K562 (cell line): ENCODE measurements around the gene GOLGA6D. TPM values are rescaled to one million over a fixed set of nuclear protein-coding genes. Genes with fewer than 3 reads are reported as not detected.
"Not testable (repeated sequence)": the region's sequence is repeated elsewhere in the genome, so short reads cannot be mapped to it uniquely, and the experiment has no call there.

ENCODE experiments used
- ATAC-seq: fragments of 200-7000 bp; cut with Tn5 transposase; 3 replicates; pipeline ENCODE4 v1.9.1; 2020; ENCODE audit warnings: moderate library complexity
- BruUV-seq: library from RNA; stranded (reverse); fragments of 400-500 nt; replicated peaks from 2 replicates; lab custom pipeline; 2021; lab: Mats Ljungman, UMichigan
- CTCF ChIA-PET: fragments of 300-600 bp; formaldehyde crosslinking; extraction: SDS; loops from one replicate; lab custom pipeline; 2021; ENCODE audit warnings: low intra/inter-chr PET ratio; lab: Yijun Ruan, JAX
- POLR2A ChIA-PET: fragments of 300-600, 350-650 bp; sonication (Branson Sonifier 250); formaldehyde crosslinking; extraction: SDS; loops from one replicate; lab custom pipeline; 2021; ENCODE audit warnings: antibody characterized with exemption, inconsistent platforms; lab: Yijun Ruan, JAX
- DNase-seq, 4 experiments: peaks; one replicate each; pipeline versions ENCODE4 v3.0.0 to v3.0.0-alpha.2; 2011 to 2018; ENCODE audit warnings: low spot score in 3 of 4, mixed read lengths in 3 of 4; ENCODE audit errors: extremely low read depth in 1 of 4
- FAIRE-seq: peaks from 2 replicates; lab custom pipeline; 2011; peaks lifted over from hg19 to GRCh38; lab: Jason Lieb, UNC
- H2AFZ ChIP-seq: 2 replicates; pipeline ENCODE4 v1.6.0; 2011; ENCODE audit warnings: low read depth, low read length, control low read depth, inconsistent platforms
- H3K27ac ChIP-seq: fragments of 200-600 bp; 3 replicates; pipeline ENCODE4 v1.8.0; 2011; ENCODE audit warnings: low read depth, mild to moderate bottlenecking, control low read depth, inconsistent platforms, low read length, moderate library complexity, mixed read lengths; ENCODE audit errors: extremely low read depth
- H3K27me3 ChIP-seq, 2 experiments: fragments of 300-600 bp in 1 of 2; 2 replicates in 1 of 2; 3 replicates in 1 of 2; pipeline versions ENCODE4 v1.6.0 to v1.8.0; 2011; ENCODE audit warnings: inconsistent platforms in 2 of 2, low read length in 2 of 2, mild to moderate bottlenecking in 1 of 2, mixed read lengths in 1 of 2, moderate library complexity in 1 of 2; ENCODE audit not compliant: control insufficient read depth in 2 of 2, insufficient read depth in 2 of 2
- H3K36me3 ChIP-seq: fragments of 300-600 bp; 3 replicates; pipeline ENCODE4 v1.8.0; 2011; ENCODE audit warnings: mild to moderate bottlenecking, low read length, inconsistent platforms; ENCODE audit not compliant: control insufficient read depth, insufficient read depth
- H3K4me1 ChIP-seq, 2 experiments: fragments of 200-600 bp in 1 of 2; replicated peaks in 1 of 2; 2 replicates in 1 of 2; 3 replicates in 1 of 2; pipeline versions ENCODE4 v1.5.1 to v1.8.0; 2011; ENCODE audit warnings: inconsistent platforms in 2 of 2, low read length in 2 of 2, mild to moderate bottlenecking in 1 of 2, mixed read lengths in 1 of 2, moderate library complexity in 1 of 2; ENCODE audit not compliant: control insufficient read depth in 2 of 2, insufficient read depth in 2 of 2
- H3K4me2 ChIP-seq: 2 replicates; pipeline ENCODE4 v1.6.1; 2011; ENCODE audit warnings: low read length, control low read depth, inconsistent platforms, mixed read lengths; ENCODE audit not compliant: insufficient read depth
- H3K4me3 ChIP-seq: fragments of 200-600 bp; sonication (generic), shearing (Covaris generic); 2 replicates; pipeline ENCODE4 v1.5.1; 2016; ENCODE audit warnings: control low read depth, inconsistent platforms
- H3K79me2 ChIP-seq: fragments of 200-600 bp; 3 replicates; pipeline ENCODE4 v1.8.0; 2011; ENCODE audit warnings: low read length, inconsistent platforms; ENCODE audit not compliant: control insufficient read depth, insufficient read depth
- H3K9ac ChIP-seq, 2 experiments: 2 replicates each; pipeline versions ENCODE4 v1.6.0 to v1.6.1; 2011; ENCODE audit warnings: low read depth in 2 of 2, low read length in 2 of 2, control low read depth in 1 of 2, inconsistent platforms in 1 of 2, mild to moderate bottlenecking in 1 of 2, mixed read lengths in 1 of 2; ENCODE audit not compliant: insufficient read depth in 1 of 2
- H3K9me1 ChIP-seq: one replicate; pipeline ENCODE4 v1.6.0; 2011; ENCODE audit warnings: inconsistent platforms, mild to moderate bottlenecking, low read length, moderate library complexity; ENCODE audit not compliant: control insufficient read depth, insufficient read depth
- H3K9me3 ChIP-seq: replicated peaks from 2 replicates; pipeline ENCODE4 v1.5.1; 2011; ENCODE audit warnings: low read depth, low read length, inconsistent platforms; ENCODE audit not compliant: control insufficient read depth, insufficient read depth
- H4K20me1 ChIP-seq: replicated peaks from 2 replicates; pipeline ENCODE4 v1.6.1; 2011; ENCODE audit warnings: low read length, inconsistent platforms, mixed read lengths; ENCODE audit not compliant: control insufficient read depth, insufficient read depth
- CEBPB ChIP-seq: fragments of 450-650 bp; IDR thresholded peaks from 2 replicates; pipeline ENCODE4 v1.6.1; 2016; ENCODE audit warnings: missing genetic modification characterization, missing compliant biosample characterization
- CEBPG ChIP-seq, 3 experiments: fragments of 200-800 bp in 1 of 3; sonication (Bioruptor generic) in 1 of 3; sonication (generic) in 1 of 3; formaldehyde crosslinking in 1 of 3; IDR thresholded peaks in 2 of 3; conservative IDR thresholded peaks in 1 of 3; 2 replicates each; pipeline versions ENCODE4 v1.6.1 to v1.8.0; 2016 to 2022; ENCODE audit warnings: missing compliant biosample characterization in 2 of 3, missing genetic modification characterization in 2 of 3, mild to moderate bottlenecking in 1 of 3, missing genetic modification reagents in 1 of 3
- HBP1 ChIP-seq: fragments of 450-650 bp; formaldehyde crosslinking; IDR thresholded peaks from 2 replicates; pipeline ENCODE4 v1.4.0; 2022; ENCODE audit warnings: missing genetic modification characterization
- MAFF ChIP-seq: IDR thresholded peaks from 2 replicates; pipeline ENCODE4 v1.6.1; 2012; ENCODE audit warnings: low read length, improper control_type of control experiment
- NFE2 ChIP-seq: IDR thresholded peaks from 2 replicates; pipeline ENCODE4 v1.6.1; 2014; ENCODE audit warnings: antibody characterized with exemption, low read depth
- NFIC ChIP-seq: fragments of 450-650 bp; IDR thresholded peaks from 2 replicates; pipeline ENCODE4 v1.6.1; 2017; ENCODE audit warnings: mild to moderate bottlenecking, inconsistent platforms
- RCOR1 ChIP-seq, 2 experiments: IDR thresholded peaks; 2 replicates each; pipeline ENCODE4 v1.6.1; 2012; ENCODE audit warnings: low read depth in 2 of 2, low read length in 2 of 2, borderline replicate concordance in 1 of 2, improper control_type of control experiment in 1 of 2
- THRB ChIP-seq: fragments of 450-650 bp; formaldehyde crosslinking; conservative IDR thresholded peaks from 2 replicates; pipeline ENCODE4 v1.4.0; 2022; ENCODE audit warnings: mild to moderate bottlenecking, missing genetic modification characterization
- TSHZ1 ChIP-seq: fragments of 250-450 bp; sonication (Bioruptor Pico); IDR thresholded peaks from 2 replicates; pipeline ENCODE4 v1.4.0; 2020; ENCODE audit warnings: mild to moderate bottlenecking, moderate library complexity
- ZFP36 ChIP-seq: fragments of 150-350 bp; IDR thresholded peaks from 2 replicates; pipeline ENCODE4 v1.6.1; 2018; ENCODE audit warnings: low read length, low read depth; ENCODE audit not compliant: partially characterized antibody
- WGBS: fragments of 100-300 bp; shearing (Covaris generic); methylation state at CpG from one replicate; pipeline ENCODE4 v1.1.6; 2016; ENCODE audit warnings: low coverage, mixed read lengths; ENCODE audit not compliant: insufficient coverage; ENCODE audit errors: missing lambda C conversion rate; 5-methylcytosine and 5-hydroxymethylcytosine counted together
- in situ Hi-C: fragments of 300-500 bp; cut with MboI; formaldehyde crosslinking; loops from 4 replicates; pipeline ENCODE4 v1.15.0; 2018; ENCODE audit warnings: inconsistent platforms, mixed read lengths
- intact Hi-C: fragments of 100-400 bp; cut with micrococcal nuclease; formaldehyde crosslinking; loops from 2 replicates; pipeline ENCODE4 v1.14.2; 2022
- polyA plus RNA-seq, 8 experiments: library from polyadenylated mRNA; depleted of rRNA in 4 of 8; stranded (reverse) in 5 of 8; unstranded in 3 of 8; fragments of >200 nt; fragmentation: Nextera tagmentation in 2 of 8; fragmentation: Illumina TruSeq in 1 of 8; extraction: Ambion mirVana in 2 of 8; extraction: Trizol in 1 of 8; gene quantifications; 2 replicates each; pipeline versions ENCODE4 v1.2.1 to v1.2.3, GENCODE V29; 2011 to 2014; ENCODE audit warnings: inconsistent platforms in 1 of 8, missing spikeins in 1 of 8
- total RNA-seq, 7 experiments: library from RNA; depleted of rRNA in 6 of 7; stranded (reverse); fragments of >200 nt in 6 of 7; fragmentation: Illumina TruSeq in 2 of 7; extraction: Trizol in 2 of 7; gene quantifications; 2 replicates each; pipeline versions ENCODE4 v1.2.1 to v1.2.3, GENCODE V29; 2011 to 2021; ENCODE audit warnings: low replicate concordance in 1 of 7

Gene GOLGA6D
- total and polyA plus RNA-seq, 9 of the 15 experiments (the other 6 are each of a cell fraction or from before 2014, with no cell fraction given), result not detected

- WGBS, result 5% methylated on average over 5 of the region's 5 CpGs
- POLR2A ChIA-PET, result not testable (repeated sequence)
- in situ Hi-C loops, result loop anchor here (10.0 kb wide), 1 partner anchor 615 kb away; no protein-coding TSS in a partner anchor
Observed at GRCh38 chr15:75319231-75319897, 36.7 kb downstream of the GOLGA6D start.

GRCh38 chr15:75321711-75322110 lies 39.1 kb downstream of the GOLGA6D start:
- CTCF ChIA-PET, result no interaction called here
- FAIRE-seq, result no peak
- Histone ChIP-seq H3K9ac (no peak overlapping the region), H3K9me1 (no peaks in the 10 kb centered on the region), H3K9me3 (no peaks in the 10 kb centered on the region), H3K79me2 (no peaks in the 10 kb centered on the region), H2AFZ (no peak overlapping the region), H3K4me1 (peaks cover 0 to 3% of the 10 kb centered on the region in 2 experiments; a peak in 1 of 5 replicates), H3K36me3 (no peaks in the 10 kb centered on the region), H3K4me3 (no peak overlapping the region), H3K27ac (no peak overlapping the region), H3K4me2 (no peak overlapping the region), H4K20me1 (no peaks in the 10 kb centered on the region; the same call in 1 of the 2 replicates), H3K27me3 (peaks cover 3 to 8% of the 10 kb centered on the region in 2 experiments; a peak in 2 of 5 replicates)
- in situ Hi-C loops, result loop anchor here (10.0 kb wide), 1 partner anchor 793 kb away; no protein-coding TSS in a partner anchor
- POLR2A ChIA-PET, result no interaction called here
- no peak for ATAC-seq
- no peak for DNase-seq
- 3% methylated on average over 6 of the region's 6 CpGs for WGBS
- intact Hi-C loops, result no loop called here
- no TSS peak for BruUV-seq
- TF ChIP-seq TSHZ1 (CRISPR knock-in tag), result no peak
- 0 out of 2 replicates have a peak, but pooled peaks have one; percentile 44 for TF ChIP-seq THRB (CRISPR knock-in tag)
- 0 out of 2 replicates have a peak, but pooled peaks have one; percentile 67 for TF ChIP-seq HBP1

More at GRCh38 chr15:75319231-75319897, 36.7 kb downstream of the GOLGA6D start:
- intact Hi-C loops; H2AFZ ChIP-seq; H3K27me3 ChIP-seq; H3K27ac ChIP-seq; FAIRE-seq; H3K9me1 ChIP-seq; CTCF ChIA-PET; H3K4me2 ChIP-seq; H3K9me3 ChIP-seq; H3K4me3 ChIP-seq; H4K20me1 ChIP-seq; H3K4me1 ChIP-seq; H3K79me2 ChIP-seq; BruUV-seq; H3K36me3 ChIP-seq; TF ChIP-seq CEBPG (CRISPR knock-in tag; IDR thresholded peaks at IDR 0.05): not testable (repeated sequence)
- ATAC-seq (peak; percentile 29; the same call in 1 of the 3 replicates), DNase-seq (peak in 1 of 4 experiments; percentile 11)
- TF ChIP-seq CEBPB, result peak; percentile 61; the same call in 1 of the 2 replicates
- peak; percentile 70 for TF ChIP-seq ZFP36
- peak; percentile 46; the same call in 1 of the 2 replicates for TF ChIP-seq NFIC
- 0 out of 2 replicates have a peak, but pooled peaks have one; percentile 10 for TF ChIP-seq MAFF
- TF ChIP-seq RCOR1 (IDR thresholded peaks at IDR 0.05; ENCODE audit: borderline replicate concordance in 1 of 2, low read depth in 2 of 2, low read length in 2 of 2), result 0 out of 4 replicates have a peak, but pooled peaks of 1 of the 2 experiments have one; percentile 6
- TF ChIP-seq NFE2, result peak; percentile 62
- TF ChIP-seq CEBPG (tag; conservative IDR thresholded peaks at IDR 0.05 in 1 of 2, IDR thresholded peaks at IDR 0.05 in 1 of 2), result peak; percentile 20 to 84; a peak in 2 of 4 replicates
- H3K9ac ChIP-seq, result peak overlapping the region in 1 of 2 experiments; percentile 45; a peak in 1 of 4 replicates
